LHCN-M2 (cell line): ENCODE measurements around the gene C1orf174. TPM values are rescaled to one million over a fixed set of nuclear protein-coding genes. Genes with fewer than 3 reads are reported as not detected.

Experiments used
- DNase-seq: peaks from one replicate; pipeline ENCODE4 v3.0.0-alpha.2; 2012; ENCODE audit warnings: low read depth
- polyA plus RNA-seq: library from polyadenylated mRNA; unstranded; fragments of >200 nt; gene quantifications from one replicate; pipeline ENCODE4 v1.2.1, GENCODE V29; 2012; ENCODE audit warnings: missing spikeins
- total RNA-seq: library from RNA; depleted of rRNA; stranded (reverse); fragments of >200 nt; gene quantifications from 2 replicates; pipeline ENCODE4 v1.2.3, GENCODE V29; 2014; rRNA removed

C1orf174 gene
- total RNA-seq = 31.8 and 38.3 TPM in 2 replicates
- 15.1 TPM for polyA plus RNA-seq

- peak; percentile 98 for DNase-seq
Observed at GRCh38 chr1:3900150-3900968, at the start of gene C1orf174. TSS of gene C1orf174 (minus strand) at chr1:3900272. CDS start at chr1:3900186, 86 bp downstream.

- DNase-seq = peak; percentile 11
Observed at GRCh38 chr1:3948344-3948743, 48.3 kb upstream of the C1orf174 start.

GRCh38 chr1:3945916-3946840, 46.1 kb upstream of the C1orf174 start:
- no peak for DNase-seq

- DNase-seq = no peak
Observed at GRCh38 chr1:3945222-3945621, 45.1 kb upstream of the C1orf174 start.

- no peak for DNase-seq
Observed at GRCh38 chr1:3944578-3945125, 44.6 kb upstream of the C1orf174 start.

- DNase-seq = no peak
Observed at GRCh38 chr1:3943806-3944577, 43.9 kb upstream of the C1orf174 start.

GRCh38 chr1:3943123-3943431, 43.0 kb upstream of the C1orf174 start:
- DNase-seq = no peak

GRCh38 chr1:3942416-3943122, 42.5 kb upstream of the C1orf174 start:
- DNase-seq = no peak

GRCh38 chr1:3940754-3941345, 40.8 kb upstream of the C1orf174 start:
- no peak for DNase-seq

- DNase-seq = no peak
Observed at GRCh38 chr1:3940081-3940753, 40.1 kb upstream of the C1orf174 start.

GRCh38 chr1:3939242-3940080, 39.4 kb upstream of the C1orf174 start:
- no peak for DNase-seq

- no peak for DNase-seq
Observed at GRCh38 chr1:3932156-3932919, 32.3 kb upstream of the C1orf174 start.

- no peak for DNase-seq
Observed at GRCh38 chr1:3931007-3931912, 31.2 kb upstream of the C1orf174 start.

GRCh38 chr1:3930301-3931006, 30.4 kb upstream of the C1orf174 start:
- DNase-seq = no peak

- DNase-seq = no peak
Observed at GRCh38 chr1:3929126-3929525, 29.1 kb upstream of the C1orf174 start.

- DNase-seq = no peak
Observed at GRCh38 chr1:3928586-3928985, 28.5 kb upstream of the C1orf174 start.
